HG03354 (cell line): Measurements from ENCODE around the gene TFDP2.
"Not testable (repeated sequence)": the region's sequence is repeated elsewhere in the genome, so short reads cannot be mapped to it uniquely, and the experiment has no call there.

ENCODE experiments used
- ATAC-seq: cut with Tn5 transposase; IDR thresholded peaks from one replicate; pipeline ENCODE4 v1.9.1; 2021; ENCODE audit warnings: mild to moderate bottlenecking; ENCODE audit not compliant: unreplicated experiment, poor library complexity, severe bottlenecking

TFDP2 gene

GRCh38 chr3:142028243-142028777 lies 121.0 kb downstream of the TFDP2 start:
- peak; percentile 79 for ATAC-seq

DNA sequence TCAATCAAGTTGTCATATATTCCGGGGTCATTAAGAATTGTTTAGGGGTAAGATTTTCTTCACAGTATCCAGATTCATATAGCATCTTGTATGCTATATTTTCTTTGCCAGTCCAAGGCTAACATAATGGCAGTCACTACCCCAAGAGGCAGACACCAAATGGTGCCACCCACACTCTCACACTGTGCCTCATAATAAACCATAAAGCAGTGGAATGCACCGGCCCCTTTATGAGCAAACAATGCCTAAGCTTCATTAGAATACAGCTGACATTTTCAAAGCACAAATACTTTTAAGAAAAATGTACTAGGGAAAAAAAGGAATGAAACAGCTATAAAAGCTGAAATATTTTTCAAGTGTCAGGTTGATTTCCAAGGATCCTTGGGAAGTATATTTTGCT lies 121.6 kb downstream of the TFDP2 start:
- ATAC-seq: peak; percentile 65

GRCh38 chr3:142027300-142027699 lies 122.0 kb downstream of the TFDP2 start:
- no peak for ATAC-seq

- ATAC-seq: no peak
Observed at GRCh38 chr3:142026333-142026732, 123.0 kb downstream of the TFDP2 start.

- ATAC-seq: peak; percentile 79
Observed at GRCh38 chr3:142022381-142022780, 127.0 kb downstream of the TFDP2 start.

GRCh38 chr3:142021127-142021526 lies 128.2 kb downstream of the TFDP2 start:
- no peak for ATAC-seq

DNA sequence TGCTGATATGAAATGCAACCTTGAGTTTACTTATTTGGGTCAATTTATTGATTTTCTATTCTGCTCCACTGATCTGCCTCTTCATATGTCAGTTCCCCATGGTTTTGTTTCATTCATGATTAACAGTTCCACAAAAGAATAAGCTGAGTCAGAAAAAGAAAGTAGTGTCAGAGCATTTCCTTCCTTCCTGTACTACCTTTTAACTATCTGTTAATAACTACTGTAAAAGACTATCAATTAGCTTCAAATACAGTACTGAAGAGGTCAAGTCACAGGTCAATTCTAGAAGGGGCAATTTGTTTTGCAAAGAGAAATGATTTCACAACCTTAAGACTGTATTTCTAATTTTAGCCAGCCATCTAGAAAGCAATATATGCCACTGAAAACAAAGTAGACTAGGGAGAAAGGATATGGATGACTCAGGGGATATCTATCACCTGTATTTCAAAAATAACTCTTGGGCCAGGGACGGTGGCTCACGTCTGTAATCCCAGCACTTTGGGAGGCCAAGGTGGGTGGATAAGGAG lies 129.5 kb downstream of the TFDP2 start:
- ATAC-seq: peak; percentile 82

GRCh38 chr3:142013993-142014392 lies 135.4 kb downstream of the TFDP2 start:
- no peak for ATAC-seq

DNA sequence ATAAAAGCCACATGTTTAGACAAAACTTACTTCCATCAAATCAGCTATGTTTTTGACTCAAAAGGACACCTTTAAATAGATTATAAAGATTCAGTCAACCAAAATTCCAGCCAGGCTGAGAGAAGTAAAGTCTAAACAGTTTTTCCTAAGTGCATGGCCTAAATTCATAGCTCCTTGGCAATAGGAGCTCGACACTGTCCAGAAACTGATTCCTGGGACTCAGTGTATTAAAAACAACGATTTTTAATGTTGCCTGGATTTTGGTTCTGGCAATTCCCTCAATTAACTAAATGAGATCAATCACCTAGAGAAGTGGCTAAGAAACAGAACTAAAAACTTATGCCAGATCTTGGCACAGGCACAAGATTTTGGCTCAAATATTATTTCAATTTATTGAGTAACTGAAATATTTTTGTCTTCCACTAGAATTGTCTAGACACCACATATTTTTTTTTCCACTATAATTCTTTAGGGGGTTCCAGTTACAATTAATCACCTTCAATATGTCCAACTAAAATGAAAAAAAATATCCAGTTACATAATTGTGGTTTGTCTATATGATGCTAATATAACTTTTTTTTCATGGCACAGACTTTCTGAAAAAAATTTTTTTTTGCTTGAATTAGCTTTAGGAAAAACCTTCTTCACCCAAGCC lies 135.9 kb downstream of the TFDP2 start:
- no peak for ATAC-seq

DNA sequence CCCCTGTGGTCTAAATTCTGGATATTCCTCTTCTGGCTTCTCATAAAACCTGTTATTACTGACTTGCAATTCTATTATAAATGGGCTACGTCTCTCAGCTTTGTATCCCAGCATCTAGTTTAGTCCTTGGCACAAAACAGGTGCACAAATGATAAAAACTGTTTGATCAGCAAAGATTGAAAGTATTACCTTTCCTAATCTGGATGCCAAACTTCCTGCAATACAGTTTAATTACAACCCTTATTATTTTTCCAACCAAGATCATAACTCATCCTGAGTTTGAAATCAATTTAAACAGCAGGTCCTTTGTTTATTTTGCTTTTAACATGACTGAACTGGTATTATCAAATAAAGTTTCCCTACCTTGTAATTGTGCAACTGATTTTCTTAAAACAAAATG lies 140.3 kb downstream of the TFDP2 start:
- no peak for ATAC-seq

DNA sequence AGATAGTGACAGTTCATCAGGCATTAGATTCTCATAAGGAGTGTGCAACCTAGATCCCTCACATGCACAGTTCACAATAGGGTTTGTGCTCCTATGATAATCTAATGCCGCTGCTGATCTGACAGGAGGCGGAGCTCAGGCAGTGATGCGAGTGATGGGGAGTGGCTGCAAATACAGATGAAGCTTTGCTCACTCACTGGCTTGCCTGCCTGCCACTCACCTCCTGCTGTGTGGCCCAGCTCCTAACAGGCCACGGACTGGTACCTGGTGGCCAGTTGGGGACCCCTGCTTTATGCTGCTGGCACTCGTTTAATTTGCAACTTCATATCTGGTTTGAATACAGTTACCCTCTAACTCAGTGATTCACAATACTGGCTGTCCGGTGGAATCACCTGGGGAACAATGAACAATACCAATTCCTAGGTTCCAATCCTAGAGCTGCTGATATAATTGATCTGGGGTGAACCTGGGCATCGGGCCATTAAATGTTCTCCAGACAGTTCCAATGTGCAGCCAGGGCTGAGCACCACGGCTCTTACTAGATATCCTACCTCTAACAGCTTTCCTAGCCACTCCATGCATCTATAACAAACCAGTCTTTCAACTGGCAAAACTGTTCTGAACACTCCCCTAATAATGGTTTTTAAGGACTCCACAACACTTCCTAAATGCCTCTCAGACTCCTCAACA lies 141.5 kb downstream of the TFDP2 start:
- no peak for ATAC-seq

GRCh38 chr3:142004957-142005356 lies 144.4 kb downstream of the TFDP2 start:
- not testable (repeated sequence) for ATAC-seq

- ATAC-seq: no peak
Observed at GRCh38 chr3:142004025-142004424, 145.3 kb downstream of the TFDP2 start.

- no peak for ATAC-seq
Observed at GRCh38 chr3:142003291-142003690, 146.1 kb downstream of the TFDP2 start.

GRCh38 chr3:142000325-142000870 lies 148.9 kb downstream of the TFDP2 start:
- no peak for ATAC-seq

DNA sequence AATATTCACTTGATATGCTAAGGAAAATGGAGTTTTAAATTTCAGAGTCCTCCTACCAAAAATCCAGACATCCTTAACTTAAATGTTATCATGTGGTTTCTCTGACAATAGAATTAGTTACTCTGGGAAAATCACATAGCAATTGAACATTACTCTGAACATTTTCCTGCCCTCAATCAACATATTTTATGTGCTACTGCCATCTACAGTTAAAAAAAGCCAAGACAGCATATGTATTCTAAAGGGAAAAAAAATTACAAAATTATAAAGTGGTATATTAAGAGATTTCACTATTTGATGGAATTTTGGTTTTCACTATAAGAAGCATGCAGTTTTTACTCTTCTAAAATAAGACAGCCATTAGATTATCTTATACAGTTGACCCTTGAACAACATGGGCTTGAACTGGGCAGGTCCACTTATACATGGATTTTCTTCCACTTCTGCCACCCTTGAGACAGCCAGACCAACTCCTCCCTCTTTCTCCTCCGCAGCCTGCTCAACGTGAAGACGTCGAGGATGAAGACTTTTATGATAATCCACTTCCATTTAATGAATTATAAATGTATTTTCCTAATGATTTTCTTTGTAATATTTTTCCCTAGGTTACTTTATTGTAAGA lies 150.6 kb downstream of the TFDP2 start:
- no peak for ATAC-seq

GRCh38 chr3:141996437-141996836 lies 152.9 kb downstream of the TFDP2 start:
- ATAC-seq: peak; percentile 66

DNA sequence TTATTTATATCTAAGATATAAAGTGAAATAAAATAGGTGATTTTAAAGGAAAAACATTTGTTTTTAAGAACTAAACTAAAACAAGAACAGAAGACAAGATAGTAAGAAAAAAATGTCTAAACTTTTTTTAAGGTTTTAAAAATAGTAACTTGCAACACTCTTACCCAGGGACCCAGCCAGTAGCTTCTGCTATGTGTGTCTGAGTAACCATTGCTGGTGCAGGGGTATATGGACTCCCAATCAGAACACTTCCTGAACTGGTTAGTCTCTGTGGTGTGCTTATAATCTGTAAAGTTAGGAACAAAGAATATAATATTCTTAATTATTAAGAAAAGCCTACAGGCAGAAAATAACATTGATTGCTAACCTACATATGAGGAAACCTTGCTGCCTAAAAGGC lies 154.5 kb downstream of the TFDP2 start:
- no peak for ATAC-seq

DNA sequence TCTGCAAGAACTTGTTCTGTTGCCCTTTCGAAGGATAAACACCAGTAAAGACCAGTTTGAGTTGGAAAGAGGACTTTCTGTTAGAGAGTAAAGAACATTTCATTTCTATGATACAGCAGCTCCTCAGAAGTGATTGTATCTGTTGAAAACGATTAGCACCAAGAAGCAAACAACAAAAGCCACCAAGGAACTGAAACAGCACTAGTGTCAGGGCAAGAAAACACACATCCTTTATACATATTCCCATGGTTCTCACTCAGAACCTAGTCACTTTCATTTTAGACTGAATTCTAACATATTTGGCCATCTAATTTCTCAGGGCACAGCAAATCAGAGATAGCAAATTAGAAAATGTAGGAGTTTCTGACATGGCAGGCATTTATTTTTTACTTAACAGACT lies 156.8 kb downstream of the TFDP2 start:
- ATAC-seq: peak; percentile 61

DNA sequence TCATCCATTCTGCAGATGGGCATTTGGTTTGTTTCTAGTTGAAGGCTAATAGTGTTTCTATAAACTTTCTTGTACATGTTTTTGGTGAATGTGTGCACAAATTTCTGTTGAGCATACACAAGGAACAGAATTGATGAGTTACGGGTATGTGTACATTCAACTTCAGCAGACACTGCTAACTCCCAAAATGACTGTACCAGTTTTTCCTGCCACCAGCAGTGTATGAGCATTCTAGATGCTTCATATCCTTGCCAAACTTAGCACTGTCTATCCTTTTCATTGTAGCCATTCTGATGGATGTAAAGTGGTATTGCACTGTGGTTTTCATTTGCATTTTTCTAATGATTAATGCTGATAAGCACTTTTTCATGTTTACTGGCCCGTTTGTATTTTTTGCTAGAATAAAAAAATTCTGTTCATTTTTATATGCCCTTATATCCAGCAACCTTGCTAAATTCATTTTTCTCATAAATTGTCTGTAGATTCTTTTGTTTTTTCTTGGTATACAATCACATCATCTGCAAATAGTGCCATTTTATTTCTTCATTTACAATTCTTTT lies 162.7 kb downstream of the TFDP2 start:
- no peak for ATAC-seq
